ENCODE results near the gene FLNB. TPM values are rescaled to one million over a fixed set of nuclear protein-coding genes. Genes with fewer than 3 reads are reported as not detected.
A peak's percentile ranks its signal among the peaks of the same experiment; 100 is the strongest.

FLNB gene
- total RNA-seq, 1 donor from 2014 or later, result 115 TPM

- no peak for TF ChIP-seq CTCF (IDR thresholded peaks at IDR 0.05)
- peaks cover 7% of the 10 kb centered on the region for H3K36me3 ChIP-seq
- H3K9me3 ChIP-seq, result no peaks in the 10 kb centered on the region
- DNase-seq (no peak), ATAC-seq (no peak)
- intact Hi-C loops (cut with DNase I), result no loop called here
- no peak overlapping the region for H3K27ac ChIP-seq
- peaks cover 20% of the 10 kb centered on the region for H3K4me1 ChIP-seq
- no peak overlapping the region for H3K4me3 ChIP-seq
- H3K27me3 ChIP-seq, result no peaks in the 10 kb centered on the region
Measured at GRCh38 chr3:58173029-58173668, 164.9 kb downstream of the FLNB start.

GRCh38 chr3:58173669-58174398 is 165.6 kb downstream of the FLNB start:
- intact Hi-C loops (cut with DNase I), result no loop called here
- H3K4me1 ChIP-seq, result peaks cover 21% of the 10 kb centered on the region

GRCh38 chr3:58175187-58175436 is 166.9 kb downstream of the FLNB start:
- Histone ChIP-seq H3K27ac (peak overlapping the region; percentile 60), H3K9me3 (no peaks in the 10 kb centered on the region), H3K4me3 (no peak overlapping the region), H3K36me3 (no peaks in the 10 kb centered on the region), H3K4me1 (peaks cover 21% of the 10 kb centered on the region), H3K27me3 (no peaks in the 10 kb centered on the region)
- intact Hi-C loops (cut with DNase I), result no loop called here
- ATAC-seq, result no peak
- DNase-seq, result no peak
- TF ChIP-seq CTCF (IDR thresholded peaks at IDR 0.05), result no peak

More at GRCh38 chr3:58173669-58174398, 165.6 kb downstream of the FLNB start:
- peaks cover 7% of the 10 kb centered on the region for H3K36me3 ChIP-seq
- TF ChIP-seq CTCF (IDR thresholded peaks at IDR 0.05), result peak; percentile 27
- H3K27ac ChIP-seq, result no peak overlapping the region
- ATAC-seq (no peak), DNase-seq (no peak)
- H3K4me3 ChIP-seq, result no peak overlapping the region
- H3K27me3 ChIP-seq, result no peaks in the 10 kb centered on the region
- no peaks in the 10 kb centered on the region for H3K9me3 ChIP-seq

- H3K4me1 ChIP-seq, result peaks cover 21% of the 10 kb centered on the region
- intact Hi-C loops (cut with DNase I), result no loop called here
- TF ChIP-seq CTCF (IDR thresholded peaks at IDR 0.05), result no peak
- no peaks in the 10 kb centered on the region for H3K27me3 ChIP-seq
- H3K4me3 ChIP-seq, result no peak overlapping the region
- no peaks in the 10 kb centered on the region for H3K36me3 ChIP-seq
- no peaks in the 10 kb centered on the region for H3K9me3 ChIP-seq
- H3K27ac ChIP-seq, result peak overlapping the region; percentile 60
- DNase-seq (no peak), ATAC-seq (peak; percentile 17)
Measured at GRCh38 chr3:58175437-58176184, 167.4 kb downstream of the FLNB start.

GRCh38 chr3:58176185-58176530 is 167.9 kb downstream of the FLNB start:
- Histone ChIP-seq H3K4me1 (peaks cover 21% of the 10 kb centered on the region), H3K4me3 (no peak overlapping the region), H3K36me3 (no peaks in the 10 kb centered on the region), H3K9me3 (no peaks in the 10 kb centered on the region), H3K27me3 (no peaks in the 10 kb centered on the region), H3K27ac (peak overlapping the region; percentile 60)
- intact Hi-C loops (cut with DNase I), result no loop called here
- DNase-seq (no peak), ATAC-seq (no peak)
- TF ChIP-seq CTCF (IDR thresholded peaks at IDR 0.05), result no peak

Measured in upper lobe of right lung (tissue), 1 donor.